ENCODE measurements around the gene EXOC8. TPM values are rescaled to one million over a fixed set of nuclear protein-coding genes. Genes with fewer than 3 reads are reported as not detected.

Gene EXOC8
- total and polyA plus RNA-seq, 9 of the 15 experiments (the other 6 are each of a cell fraction or from before 2014, with no cell fraction given) = 2.1 to 13.6 (median 7.2) TPM

DNA sequence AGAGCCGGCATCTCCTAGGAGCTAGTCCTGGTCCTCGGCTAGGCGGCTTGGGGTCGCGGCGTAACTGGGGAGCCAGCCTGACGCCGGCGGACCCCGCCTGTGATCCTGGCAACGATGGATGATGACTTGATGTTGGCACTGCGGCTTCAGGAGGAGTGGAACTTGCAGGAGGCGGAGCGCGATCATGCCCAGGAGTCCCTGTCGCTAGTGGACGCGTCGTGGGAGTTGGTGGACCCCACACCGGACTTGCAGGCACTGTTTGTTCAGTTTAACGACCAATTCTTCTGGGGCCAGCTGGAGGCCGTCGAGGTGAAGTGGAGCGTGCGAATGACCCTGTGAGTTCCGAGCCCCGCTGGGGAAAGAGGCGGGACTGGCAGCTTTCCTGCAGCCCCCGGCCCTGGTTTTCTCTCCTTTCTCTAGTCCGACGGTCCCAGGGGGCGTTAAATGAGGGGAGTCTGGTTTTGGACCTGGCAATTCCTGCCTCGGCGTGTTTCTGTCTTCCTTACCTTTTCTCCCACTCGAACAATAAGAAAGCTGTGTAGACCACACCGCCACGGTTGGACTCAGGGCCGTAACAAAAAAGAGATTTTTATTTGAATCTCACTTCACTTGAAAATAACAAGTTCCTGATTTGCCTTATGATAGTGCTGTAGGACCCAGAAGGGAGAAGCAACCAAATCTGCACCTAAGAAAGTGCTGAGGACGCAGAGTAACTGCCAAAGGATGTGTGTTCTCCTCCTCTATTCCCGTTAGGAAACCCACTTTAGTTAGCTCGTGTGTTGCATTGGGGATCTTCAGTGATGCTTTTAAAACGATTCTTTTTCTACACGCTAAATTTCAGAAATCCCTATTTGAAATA, 847 bp upstream of the EXOC8 start, which contains the start of gene SPRTN (continued):
- TF ChIP-seq ZNF668 (CRISPR knock-in tag; IDR thresholded peaks at IDR 0.05) = peak; percentile 51; the same call in 1 of the 2 replicates
- TF ChIP-seq, protein P1, sequence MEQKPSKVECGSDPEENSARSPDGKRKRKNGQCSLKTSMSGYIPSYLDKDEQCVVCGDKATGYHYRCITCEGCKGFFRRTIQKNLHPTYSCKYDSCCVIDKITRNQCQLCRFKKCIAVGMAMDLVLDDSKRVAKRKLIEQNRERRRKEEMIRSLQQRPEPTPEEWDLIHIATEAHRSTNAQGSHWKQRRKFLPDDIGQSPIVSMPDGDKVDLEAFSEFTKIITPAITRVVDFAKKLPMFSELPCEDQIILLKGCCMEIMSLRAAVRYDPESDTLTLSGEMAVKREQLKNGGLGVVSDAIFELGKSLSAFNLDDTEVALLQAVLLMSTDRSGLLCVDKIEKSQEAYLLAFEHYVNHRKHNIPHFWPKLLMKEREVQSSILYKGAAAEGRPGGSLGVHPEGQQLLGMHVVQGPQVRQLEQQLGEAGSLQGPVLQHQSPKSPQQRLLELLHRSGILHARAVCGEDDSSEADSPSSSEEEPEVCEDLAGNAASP (IDR thresholded peaks at IDR 0.05) = no peak
- 0 out of 2 replicates have a peak, but pooled peaks have one; percentile 66 for TF ChIP-seq ZFPM2 (CRISPR knock-in tag; IDR thresholded peaks at IDR 0.05)
- TF ChIP-seq RBFOX2 (IDR thresholded peaks at IDR 0.05; ENCODE audit: low read depth, low read length) = peak; percentile 86
- TF ChIP-seq ZNF41 (CRISPR knock-in tag; conservative IDR thresholded peaks at IDR 0.05) = no peak
- TF ChIP-seq, protein P2, sequence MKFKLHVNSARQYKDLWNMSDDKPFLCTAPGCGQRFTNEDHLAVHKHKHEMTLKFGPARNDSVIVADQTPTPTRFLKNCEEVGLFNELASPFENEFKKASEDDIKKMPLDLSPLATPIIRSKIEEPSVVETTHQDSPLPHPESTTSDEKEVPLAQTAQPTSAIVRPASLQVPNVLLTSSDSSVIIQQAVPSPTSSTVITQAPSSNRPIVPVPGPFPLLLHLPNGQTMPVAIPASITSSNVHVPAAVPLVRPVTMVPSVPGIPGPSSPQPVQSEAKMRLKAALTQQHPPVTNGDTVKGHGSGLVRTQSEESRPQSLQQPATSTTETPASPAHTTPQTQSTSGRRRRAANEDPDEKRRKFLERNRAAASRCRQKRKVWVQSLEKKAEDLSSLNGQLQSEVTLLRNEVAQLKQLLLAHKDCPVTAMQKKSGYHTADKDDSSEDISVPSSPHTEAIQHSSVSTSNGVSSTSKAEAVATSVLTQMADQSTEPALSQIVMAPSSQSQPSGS (CRISPR knock-in tag; IDR thresholded peaks at IDR 0.05) = no peak
- peak; percentile 85; the same call in 1 of the 2 replicates for TF ChIP-seq ZNF12 (CRISPR knock-in tag; IDR thresholded peaks at IDR 0.05)
- TF ChIP-seq MTA1 (IDR thresholded peaks at IDR 0.05; ENCODE audit: borderline replicate concordance) = peak; percentile 67; the same call in 1 of the 2 replicates
- TF ChIP-seq E2F3 (CRISPR knock-in tag; IDR thresholded peaks at IDR 0.05) = peak; percentile 69; the same call in 1 of the 2 replicates
- TF ChIP-seq THRAP3 (IDR thresholded peaks at IDR 0.05; ENCODE audit: borderline replicate concordance) = no peak
- no peak for TF ChIP-seq ZNF134 (CRISPR knock-in tag; conservative IDR thresholded peaks at IDR 0.05)
- TF ChIP-seq ERF (CRISPR knock-in tag; IDR thresholded peaks at IDR 0.05) = 0 out of 2 replicates have a peak, but pooled peaks have one; percentile 42
- TF ChIP-seq NR2C2 (CRISPR knock-in tag; IDR thresholded peaks at IDR 0.05) = peak; percentile 56; the same call in 1 of the 2 replicates
- no peak for TF ChIP-seq NR2C2 (tag; IDR thresholded peaks at IDR 0.05)
- TF ChIP-seq HNRNPLL (IDR thresholded peaks at IDR 0.05; ENCODE audit: low read depth, low read length, poor library complexity, severe bottlenecking) = no peak
- TF ChIP-seq, protein P3, sequence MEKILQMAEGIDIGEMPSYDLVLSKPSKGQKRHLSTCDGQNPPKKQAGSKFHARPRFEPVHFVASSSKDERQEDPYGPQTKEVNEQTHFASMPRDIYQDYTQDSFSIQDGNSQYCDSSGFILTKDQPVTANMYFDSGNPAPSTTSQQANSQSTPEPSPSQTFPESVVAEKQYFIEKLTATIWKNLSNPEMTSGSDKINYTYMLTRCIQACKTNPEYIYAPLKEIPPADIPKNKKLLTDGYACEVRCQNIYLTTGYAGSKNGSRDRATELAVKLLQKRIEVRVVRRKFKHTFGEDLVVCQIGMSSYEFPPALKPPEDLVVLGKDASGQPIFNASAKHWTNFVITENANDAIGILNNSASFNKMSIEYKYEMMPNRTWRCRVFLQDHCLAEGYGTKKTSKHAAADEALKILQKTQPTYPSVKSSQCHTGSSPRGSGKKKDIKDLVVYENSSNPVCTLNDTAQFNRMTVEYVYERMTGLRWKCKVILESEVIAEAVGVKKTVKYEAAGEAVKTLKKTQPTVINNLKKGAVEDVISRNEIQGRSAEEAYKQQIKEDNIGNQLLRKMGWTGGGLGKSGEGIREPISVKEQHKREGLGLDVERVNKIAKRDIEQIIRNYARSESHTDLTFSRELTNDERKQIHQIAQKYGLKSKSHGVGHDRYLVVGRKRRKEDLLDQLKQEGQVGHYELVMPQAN (IDR thresholded peaks at IDR 0.05; ENCODE audit: borderline replicate concordance) = peak; percentile 80; the same call in 1 of the 2 replicates
- TF ChIP-seq RFX5 (IDR thresholded peaks at IDR 0.05; ENCODE audit: low read depth, low read length) = no peak
- no peak for TF ChIP-seq MXI1 (IDR thresholded peaks at IDR 0.05; ENCODE audit: low read depth, low read length)
- TF ChIP-seq SREBF1 (IDR thresholded peaks at IDR 0.05; ENCODE audit: borderline replicate concordance, low read depth, low read length) = 0 out of 2 replicates have a peak, but pooled peaks have one; percentile 24
- TF ChIP-seq, protein P4, sequence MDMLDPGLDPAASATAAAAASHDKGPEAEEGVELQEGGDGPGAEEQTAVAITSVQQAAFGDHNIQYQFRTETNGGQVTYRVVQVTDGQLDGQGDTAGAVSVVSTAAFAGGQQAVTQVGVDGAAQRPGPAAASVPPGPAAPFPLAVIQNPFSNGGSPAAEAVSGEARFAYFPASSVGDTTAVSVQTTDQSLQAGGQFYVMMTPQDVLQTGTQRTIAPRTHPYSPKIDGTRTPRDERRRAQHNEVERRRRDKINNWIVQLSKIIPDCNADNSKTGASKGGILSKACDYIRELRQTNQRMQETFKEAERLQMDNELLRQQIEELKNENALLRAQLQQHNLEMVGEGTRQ (CRISPR knock-in tag; IDR thresholded peaks at IDR 0.05) = no peak
- TF ChIP-seq PTBP1 (IDR thresholded peaks at IDR 0.05; ENCODE audit: low read depth, low read length) = no peak
- TF ChIP-seq, protein P5, sequence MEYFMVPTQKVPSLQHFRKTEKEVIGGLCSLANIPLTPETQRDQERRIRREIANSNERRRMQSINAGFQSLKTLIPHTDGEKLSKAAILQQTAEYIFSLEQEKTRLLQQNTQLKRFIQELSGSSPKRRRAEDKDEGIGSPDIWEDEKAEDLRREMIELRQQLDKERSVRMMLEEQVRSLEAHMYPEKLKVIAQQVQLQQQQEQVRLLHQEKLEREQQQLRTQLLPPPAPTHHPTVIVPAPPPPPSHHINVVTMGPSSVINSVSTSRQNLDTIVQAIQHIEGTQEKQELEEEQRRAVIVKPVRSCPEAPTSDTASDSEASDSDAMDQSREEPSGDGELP (CRISPR knock-in tag; IDR thresholded peaks at IDR 0.05; ENCODE audit: borderline replicate concordance) = peak; percentile 58; the same call in 1 of the 2 replicates
